Measurements from ENCODE around the gene UCKL1. TPM values are rescaled to one million over a fixed set of nuclear protein-coding genes. Genes with fewer than 3 reads are reported as not detected.

The UCKL1 gene
- total RNA-seq, 2 experiments from 2014 or later: 25.6 to 42.6 TPM

DNA sequence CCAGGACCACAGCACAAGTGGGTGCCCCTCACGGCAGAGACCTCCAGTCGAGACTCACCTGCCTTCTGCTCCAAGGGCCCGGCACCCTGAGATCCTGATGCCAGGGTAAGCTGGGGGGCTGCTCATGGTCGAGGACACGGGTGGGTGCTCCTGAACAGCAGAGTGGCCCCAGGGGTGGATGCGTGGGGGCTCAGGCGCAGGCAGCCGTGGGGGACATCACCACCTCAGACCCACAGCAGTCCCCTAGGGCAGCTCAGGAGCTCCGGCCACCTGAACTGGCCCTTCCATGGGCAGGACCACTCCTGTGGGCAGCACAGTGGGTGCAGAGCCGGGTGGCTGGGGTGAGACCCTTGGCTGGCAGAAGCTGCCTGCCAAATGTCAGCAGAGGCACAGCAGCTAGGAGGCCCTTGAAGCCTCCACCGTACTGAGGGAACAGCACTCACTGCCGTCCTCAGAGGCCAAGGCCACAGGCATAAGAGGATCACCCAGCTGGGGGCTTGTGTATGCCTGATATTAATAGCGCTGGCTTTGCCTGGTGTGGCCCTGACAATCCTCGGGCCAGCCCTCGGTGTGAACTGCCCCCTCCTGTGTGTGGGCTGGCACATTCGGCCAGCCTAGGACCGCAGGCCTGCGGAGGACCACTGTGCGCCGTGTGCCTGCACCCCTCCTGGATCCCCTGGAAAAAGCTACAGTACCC lies 5.4 kb downstream of the UCKL1 start:
- H3K4me1 ChIP-seq (ENCODE audit: insufficient read depth, low read length, poor library complexity, severe bottlenecking): peaks cover 28% of the 10 kb centered on the region
- no peak for DNase-seq (ENCODE audit: low spot score)
- no peak overlapping the region for H2AFZ ChIP-seq (ENCODE audit: low read length)
- H3K4me2 ChIP-seq (ENCODE audit: low read length): no peak overlapping the region
- H3K79me2 ChIP-seq (ENCODE audit: insufficient read depth, low read depth, low read length): peaks cover 38% of the 10 kb centered on the region; the same call in 1 of the 2 replicates
- TF ChIP-seq EZH2phosphoT487 (IDR thresholded peaks at IDR 0.05; ENCODE audit: borderline replicate concordance, low read depth, low read length) (no peak), CTCF (conservative IDR thresholded peaks at IDR 0.05; ENCODE audit: low read length) (no peak)
- CTCF ChIA-PET (ENCODE audit: unreplicated experiment): no interaction called here
- no peaks in the 10 kb centered on the region for H3K9me3 ChIP-seq (ENCODE audit: low read length)
- no peak overlapping the region for H3K27ac ChIP-seq (ENCODE audit: low read depth, low read length, poor library complexity, severe bottlenecking)
- no peak overlapping the region for H3K4me3 ChIP-seq (ENCODE audit: low read depth, low read length, poor library complexity, severe bottlenecking)
- H3K36me3 ChIP-seq (ENCODE audit: insufficient read depth, low read length): peaks cover under 1% of the 10 kb centered on the region
- BruUV-seq (replicated peaks): no TSS peak
- H3K9me2 ChIP-seq (ENCODE audit: insufficient read depth, low read length): no peaks in the 10 kb centered on the region
- POLR2A ChIA-PET: no interaction called here
- intact Hi-C loops (cut with micrococcal nuclease; ENCODE audit: unreplicated experiment): no loop called here
- no peaks in the 10 kb centered on the region for H4K20me1 ChIP-seq (ENCODE audit: insufficient read depth, low read length)

GRCh38 chr20:63947638-63948456 lies 8.4 kb downstream of the UCKL1 start:
- peaks cover 16% of the 10 kb centered on the region; the same call in 1 of the 2 replicates for H3K79me2 ChIP-seq (ENCODE audit: insufficient read depth, low read depth, low read length)
- DNase-seq (ENCODE audit: low spot score): no peak
- CTCF ChIA-PET (ENCODE audit: unreplicated experiment): no interaction called here
- H4K20me1 ChIP-seq (ENCODE audit: insufficient read depth, low read length): no peaks in the 10 kb centered on the region
- no peak overlapping the region for H3K27ac ChIP-seq (ENCODE audit: low read depth, low read length, poor library complexity, severe bottlenecking)
- intact Hi-C loops (cut with micrococcal nuclease; ENCODE audit: unreplicated experiment): no loop called here
- no peak overlapping the region for H2AFZ ChIP-seq (ENCODE audit: low read length)
- no TSS peak for BruUV-seq (replicated peaks)
- H3K4me3 ChIP-seq (ENCODE audit: low read depth, low read length, poor library complexity, severe bottlenecking): no peak overlapping the region
- no peaks in the 10 kb centered on the region for H3K9me2 ChIP-seq (ENCODE audit: insufficient read depth, low read length)
- POLR2A ChIA-PET: no interaction called here
- peaks cover 20% of the 10 kb centered on the region for H3K4me1 ChIP-seq (ENCODE audit: insufficient read depth, low read length, poor library complexity, severe bottlenecking)
- no peaks in the 10 kb centered on the region for H3K9me3 ChIP-seq (ENCODE audit: low read length)
- no peak overlapping the region for H3K4me2 ChIP-seq (ENCODE audit: low read length)
- TF ChIP-seq EZH2phosphoT487 (IDR thresholded peaks at IDR 0.05; ENCODE audit: borderline replicate concordance, low read depth, low read length) (no peak), CTCF (conservative IDR thresholded peaks at IDR 0.05; ENCODE audit: low read length) (no peak)
- H3K36me3 ChIP-seq (ENCODE audit: insufficient read depth, low read length): peaks cover 31% of the 10 kb centered on the region; the same call in 1 of the 2 replicates

Measured in OCI-LY7 (cell line).